Fibroblast of the aortic adventitia (primary cell): ENCODE data around the gene ELOVL7. TPM values are rescaled to one million over a fixed set of nuclear protein-coding genes. Genes with fewer than 3 reads are reported as not detected.
"Not testable (repeated sequence)": the region's sequence is repeated elsewhere in the genome, so short reads cannot be mapped to it uniquely, and the experiment has no call there.

Experiments
- DNase-seq: peaks from one replicate; pipeline ENCODE4 v3.0.0-alpha.2; 2010; ENCODE audit warnings: low read depth
- H3K4me3 ChIP-seq: 2 replicates; pipeline ENCODE4 v1.5.1; 2011; ENCODE audit warnings: low read depth, mild to moderate bottlenecking, control low read depth, low read length, moderate library complexity
- CTCF ChIP-seq: IDR thresholded peaks from 2 replicates; pipeline ENCODE4 v1.5.1; 2011; ENCODE audit warnings: mild to moderate bottlenecking, low read length, control low read depth, inconsistent platforms; ENCODE audit not compliant: insufficient read depth
- total RNA-seq: library from RNA; depleted of rRNA; stranded (reverse); fragments of >200 nt; gene quantifications from 2 replicates; pipeline ENCODE4 v1.2.3, GENCODE V29; 2012; ENCODE audit warnings: low replicate concordance

The ELOVL7 gene
- total RNA-seq, 1 donor: 0.18 TPM

GRCh38 chr5:60822285-60822556 is 21.8 kb downstream of the ELOVL7 start:
- H3K4me3 ChIP-seq: no peak overlapping the region
- no peak for DNase-seq
- TF ChIP-seq CTCF: no peak

GRCh38 chr5:60821488-60822284 is 22.4 kb downstream of the ELOVL7 start:
- no peak for TF ChIP-seq CTCF
- DNase-seq: no peak
- no peak overlapping the region for H3K4me3 ChIP-seq

- H3K4me3 ChIP-seq: no peak overlapping the region
- no peak for TF ChIP-seq CTCF
- no peak for DNase-seq
Measured at GRCh38 chr5:60820593-60821487, 23.2 kb downstream of the ELOVL7 start.

GRCh38 chr5:60816138-60816537 is 27.9 kb downstream of the ELOVL7 start:
- not testable (repeated sequence) for H3K4me3 ChIP-seq, DNase-seq

- no peak for TF ChIP-seq CTCF
- H3K4me3 ChIP-seq: no peak overlapping the region
- DNase-seq: no peak
Measured at GRCh38 chr5:60814498-60814897, 29.6 kb downstream of the ELOVL7 start.

GRCh38 chr5:60812426-60812825 is 31.6 kb downstream of the ELOVL7 start:
- H3K4me3 ChIP-seq: no peak overlapping the region
- no peak for TF ChIP-seq CTCF
- DNase-seq: no peak

GRCh38 chr5:60811105-60811504 is 33.0 kb downstream of the ELOVL7 start:
- TF ChIP-seq CTCF: no peak
- no peak for DNase-seq
- no peak overlapping the region for H3K4me3 ChIP-seq
